Neural cell (in vitro differentiated cells): ENCODE results near the gene COIL.

Source experiments
- CTCF ChIP-seq: fragments of 450-650 bp; IDR thresholded peaks from 2 replicates; pipeline ENCODE4 v1.5.1; 2014; ENCODE audit warnings: antibody characterized with exemption, mild to moderate bottlenecking, moderate library complexity; ENCODE audit not compliant: poor library complexity, severe bottlenecking
- EP300 ChIP-seq: fragments of 450-650 bp; conservative IDR thresholded peaks from 2 replicates; pipeline ENCODE4 v1.6.1; 2014; ENCODE audit warnings: antibody characterized with exemption, mild to moderate bottlenecking, moderate library complexity; ENCODE audit not compliant: poor library complexity, severe bottlenecking
- EZH2 ChIP-seq: fragments of 200-600, 300-800 bp; shearing (Covaris generic), sonication (generic); IDR thresholded peaks from 2 replicates; pipeline ENCODE4 v1.6.1; 2014; ENCODE audit warnings: antibody characterized with exemption, low read length, borderline replicate concordance, mild to moderate bottlenecking; ENCODE audit not compliant: insufficient read depth, poor library complexity, severe bottlenecking
- POLR2AphosphoS5 ChIP-seq: IDR thresholded peaks from 2 replicates; pipeline ENCODE4 v1.6.1; 2012
- REST ChIP-seq: IDR thresholded peaks from 2 replicates; pipeline ENCODE4 v1.6.1; 2012; ENCODE audit warnings: borderline replicate concordance
- SMC3 ChIP-seq: fragments of 450-650 bp; conservative IDR thresholded peaks from 2 replicates; pipeline ENCODE4 v1.6.1; 2014; ENCODE audit warnings: antibody characterized with exemption, mild to moderate bottlenecking, moderate library complexity; ENCODE audit not compliant: poor library complexity
- TAF1 ChIP-seq: IDR thresholded peaks from 2 replicates; pipeline ENCODE4 v1.6.1; 2012; ENCODE audit warnings: low read depth

GRCh38 chr17:56982312-56982711 is 21.5 kb upstream of the COIL start:
- TF ChIP-seq CTCF (no peak), SMC3 (no peak), EZH2 (no peak), REST (no peak), EP300 (no peak), TAF1 (no peak), POLR2AphosphoS5 (no peak)
